Fibroblast of gingiva (primary cell): ENCODE results near the gene GPR22.
A peak's percentile ranks its signal among the peaks of the same experiment; 100 is the strongest.

Experiments
- DNase-seq: peaks from one replicate; pipeline ENCODE4 v3.0.0-alpha.2; 2011; ENCODE audit warnings: low read depth

The GPR22 gene

GRCh38 chr7:107469929-107470328 is at the start of gene GPR22:
Gene GPR22 (plus strand): TSS chr7:107470057. CDS start chr7:107474061, 4,004 bp downstream.
- DNase-seq = no peak

GRCh38 chr7:107427462-107427861 is 42.4 kb upstream of the GPR22 start:
- no peak for DNase-seq

- no peak for DNase-seq
Measured at GRCh38 chr7:107428642-107429041, 41.2 kb upstream of the GPR22 start.

GRCh38 chr7:107430057-107430456 is 39.8 kb upstream of the GPR22 start:
- no peak for DNase-seq

- DNase-seq = no peak
Measured at GRCh38 chr7:107432261-107432660, 37.6 kb upstream of the GPR22 start.

GRCh38 chr7:107435749-107436148 is 34.1 kb upstream of the GPR22 start:
- DNase-seq = no peak

GRCh38 chr7:107439025-107439424 is 30.8 kb upstream of the GPR22 start:
- DNase-seq = no peak

- no peak for DNase-seq
Measured at GRCh38 chr7:107441581-107442422, 28.1 kb upstream of the GPR22 start.

- DNase-seq = no peak
Measured at GRCh38 chr7:107442678-107443077, 27.2 kb upstream of the GPR22 start.

GRCh38 chr7:107446531-107446930 is 23.3 kb upstream of the GPR22 start:
- peak; percentile 9 for DNase-seq

GRCh38 chr7:107446988-107447387 is 22.9 kb upstream of the GPR22 start:
- no peak for DNase-seq

GRCh38 chr7:107450970-107451369 is 18.9 kb upstream of the GPR22 start:
- peak; percentile 36 for DNase-seq

- no peak for DNase-seq
Measured at GRCh38 chr7:107453388-107453787, 16.5 kb upstream of the GPR22 start.

- DNase-seq = no peak
Measured at GRCh38 chr7:107461938-107462533, 7.8 kb upstream of the GPR22 start.

- DNase-seq = peak; percentile 68
Measured at GRCh38 chr7:107463139-107464078, 6.4 kb upstream of the GPR22 start.

- DNase-seq = no peak
Measured at GRCh38 chr7:107464666-107465226, 5.1 kb upstream of the GPR22 start.

GRCh38 chr7:107467972-107468371 is 1.9 kb upstream of the GPR22 start:
- no peak for DNase-seq

- DNase-seq = no peak
Measured at GRCh38 chr7:107468824-107469223, 1.0 kb upstream of the GPR22 start.

- DNase-seq = peak; percentile 44
Measured at GRCh38 chr7:107471292-107472070, 1.6 kb downstream of the GPR22 start.

GRCh38 chr7:107472116-107472515 is 2.3 kb downstream of the GPR22 start:
- DNase-seq = no peak

GRCh38 chr7:107474104-107474521 is 4.3 kb downstream of the GPR22 start:
- no peak for DNase-seq
